ENCODE results near the gene PPM1B. TPM values are rescaled to one million over a fixed set of nuclear protein-coding genes. Genes with fewer than 3 reads are reported as not detected.
"Not testable (repeated sequence)": the region's sequence is repeated elsewhere in the genome, so short reads cannot be mapped to it uniquely, and the experiment has no call there.

Gene PPM1B
- total RNA-seq, 2 donors from 2014 or later: 69.9 to 99.3 TPM

DNA sequence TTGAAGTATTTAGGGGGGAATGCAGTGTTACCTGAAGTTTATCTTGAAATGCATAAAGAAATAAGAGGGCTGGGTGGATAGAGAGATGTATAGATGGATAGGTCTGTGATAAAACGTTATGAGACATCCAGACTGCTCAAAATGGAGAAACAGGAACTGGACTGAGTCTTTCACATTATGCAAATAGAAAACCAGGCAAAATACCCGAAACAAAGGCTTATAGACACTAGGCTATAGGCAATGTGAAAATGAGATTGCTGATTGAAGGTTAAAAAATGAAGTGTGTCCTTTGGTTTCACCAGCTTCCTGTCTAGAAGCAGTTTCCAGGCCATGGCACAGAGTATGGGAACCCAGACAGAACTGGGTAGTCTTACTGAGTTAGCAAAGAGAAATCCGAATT, 81.7 kb downstream of the PPM1B start:
- Histone ChIP-seq H3K27me3 (replicated peaks; ENCODE audit: insufficient read depth) (no peaks in the 10 kb centered on the region), H3K36me3 (no peaks in the 10 kb centered on the region), H3K4me1 (ENCODE audit: control insufficient read depth in 1 of 2, low read depth in 2 of 2) (peaks cover 0 to 8% of the 10 kb centered on the region in 2 donors), H3K9me3 (no peaks in the 10 kb centered on the region), H3K4me3 (no peak overlapping the region), H3K27ac (no peak overlapping the region)
- DNase-seq (ENCODE audit: low spot score) (no peak), ATAC-seq (ENCODE audit: insufficient number of reproducible peaks, low FRiP score, low read depth) (no peak)
- TF ChIP-seq, protein P1, sequence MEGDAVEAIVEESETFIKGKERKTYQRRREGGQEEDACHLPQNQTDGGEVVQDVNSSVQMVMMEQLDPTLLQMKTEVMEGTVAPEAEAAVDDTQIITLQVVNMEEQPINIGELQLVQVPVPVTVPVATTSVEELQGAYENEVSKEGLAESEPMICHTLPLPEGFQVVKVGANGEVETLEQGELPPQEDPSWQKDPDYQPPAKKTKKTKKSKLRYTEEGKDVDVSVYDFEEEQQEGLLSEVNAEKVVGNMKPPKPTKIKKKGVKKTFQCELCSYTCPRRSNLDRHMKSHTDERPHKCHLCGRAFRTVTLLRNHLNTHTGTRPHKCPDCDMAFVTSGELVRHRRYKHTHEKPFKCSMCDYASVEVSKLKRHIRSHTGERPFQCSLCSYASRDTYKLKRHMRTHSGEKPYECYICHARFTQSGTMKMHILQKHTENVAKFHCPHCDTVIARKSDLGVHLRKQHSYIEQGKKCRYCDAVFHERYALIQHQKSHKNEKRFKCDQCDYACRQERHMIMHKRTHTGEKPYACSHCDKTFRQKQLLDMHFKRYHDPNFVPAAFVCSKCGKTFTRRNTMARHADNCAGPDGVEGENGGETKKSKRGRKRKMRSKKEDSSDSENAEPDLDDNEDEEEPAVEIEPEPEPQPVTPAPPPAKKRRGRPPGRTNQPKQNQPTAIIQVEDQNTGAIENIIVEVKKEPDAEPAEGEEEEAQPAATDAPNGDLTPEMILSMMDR (IDR thresholded peaks at IDR 0.05): no peak

DNA sequence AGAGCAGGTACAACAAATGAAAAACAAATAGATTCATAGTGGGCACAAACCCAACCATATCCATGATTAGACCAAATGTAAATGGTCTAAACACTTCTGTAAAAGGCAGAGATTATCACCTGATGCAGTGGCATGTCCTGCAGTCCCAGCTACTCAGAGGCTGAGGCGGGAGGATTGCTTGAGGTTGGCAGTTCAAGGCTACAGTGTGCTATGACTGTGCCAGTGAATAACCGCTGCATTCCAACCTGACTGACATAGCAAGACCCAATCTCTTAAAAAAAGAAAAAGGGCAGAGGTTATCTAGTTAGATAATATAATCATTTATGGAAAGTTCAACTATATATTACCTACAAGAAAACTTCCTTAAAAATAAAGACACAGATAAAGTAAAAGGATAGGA, 85.3 kb downstream of the PPM1B start:
- Histone ChIP-seq H3K27me3 (replicated peaks; ENCODE audit: insufficient read depth) (no peaks in the 10 kb centered on the region), H3K4me3 (no peak overlapping the region), H3K9me3 (no peaks in the 10 kb centered on the region), H3K4me1 (ENCODE audit: control insufficient read depth in 1 of 2, low read depth in 2 of 2) (no peaks in the 10 kb centered on the region), H3K36me3 (no peaks in the 10 kb centered on the region), H3K27ac (no peak overlapping the region)
- DNase-seq (ENCODE audit: low spot score): no peak
- no peak for ATAC-seq (ENCODE audit: insufficient number of reproducible peaks, low FRiP score, low read depth)
- TF ChIP-seq, protein P1 (IDR thresholded peaks at IDR 0.05): no peak

DNA sequence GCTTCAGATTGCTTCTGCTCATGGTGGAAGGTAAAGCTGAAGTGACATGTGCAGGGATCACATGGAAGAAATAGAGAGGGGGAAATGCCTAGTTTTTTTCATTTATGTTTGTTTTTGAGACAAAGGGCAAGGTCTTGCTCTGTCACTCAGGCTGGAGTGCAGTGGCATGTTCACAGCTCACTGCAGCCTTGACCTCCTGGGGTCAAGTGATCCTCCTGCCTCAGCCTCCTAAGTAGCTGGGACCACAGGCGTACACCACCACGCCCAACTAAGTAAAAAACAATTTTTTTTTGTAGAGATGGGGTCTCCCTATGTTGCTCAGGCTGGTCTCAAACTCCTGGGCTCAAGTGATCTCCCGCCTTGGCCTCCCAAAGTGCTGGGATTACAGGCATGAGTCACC, 87.0 kb downstream of the PPM1B start:
- DNase-seq (ENCODE audit: low spot score); H3K27ac ChIP-seq; H3K36me3 ChIP-seq; H3K9me3 ChIP-seq; ATAC-seq (ENCODE audit: insufficient number of reproducible peaks, low FRiP score, low read depth); H3K4me3 ChIP-seq; H3K27me3 ChIP-seq (replicated peaks; ENCODE audit: insufficient read depth); H3K4me1 ChIP-seq (ENCODE audit: control insufficient read depth in 1 of 2, low read depth in 2 of 2): not testable (repeated sequence)

DNA sequence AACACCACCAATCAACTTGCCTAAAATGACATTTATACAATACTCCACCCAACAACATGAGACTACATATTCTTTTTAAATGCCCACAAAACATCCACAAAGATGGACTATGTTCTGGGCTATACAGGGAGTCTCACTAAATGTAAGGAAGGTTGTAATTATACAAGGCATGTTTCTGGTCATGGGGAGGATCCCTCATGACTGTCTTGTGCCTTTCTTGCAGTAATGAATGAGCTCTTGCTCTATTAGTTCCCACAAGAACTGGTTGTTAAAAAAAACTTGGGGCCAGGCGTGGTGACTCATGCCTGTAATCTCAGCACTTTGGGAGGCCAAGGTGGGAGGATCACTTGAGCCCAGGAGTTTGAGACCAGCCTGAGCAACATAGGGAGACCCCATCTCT, 89.1 kb downstream of the PPM1B start:
- not testable (repeated sequence) for H3K27ac ChIP-seq; H3K27me3 ChIP-seq (replicated peaks; ENCODE audit: insufficient read depth); H3K4me3 ChIP-seq; H3K4me1 ChIP-seq (ENCODE audit: control insufficient read depth in 1 of 2, low read depth in 2 of 2); ATAC-seq (ENCODE audit: insufficient number of reproducible peaks, low FRiP score, low read depth); H3K36me3 ChIP-seq; DNase-seq (ENCODE audit: low spot score); H3K9me3 ChIP-seq

DNA sequence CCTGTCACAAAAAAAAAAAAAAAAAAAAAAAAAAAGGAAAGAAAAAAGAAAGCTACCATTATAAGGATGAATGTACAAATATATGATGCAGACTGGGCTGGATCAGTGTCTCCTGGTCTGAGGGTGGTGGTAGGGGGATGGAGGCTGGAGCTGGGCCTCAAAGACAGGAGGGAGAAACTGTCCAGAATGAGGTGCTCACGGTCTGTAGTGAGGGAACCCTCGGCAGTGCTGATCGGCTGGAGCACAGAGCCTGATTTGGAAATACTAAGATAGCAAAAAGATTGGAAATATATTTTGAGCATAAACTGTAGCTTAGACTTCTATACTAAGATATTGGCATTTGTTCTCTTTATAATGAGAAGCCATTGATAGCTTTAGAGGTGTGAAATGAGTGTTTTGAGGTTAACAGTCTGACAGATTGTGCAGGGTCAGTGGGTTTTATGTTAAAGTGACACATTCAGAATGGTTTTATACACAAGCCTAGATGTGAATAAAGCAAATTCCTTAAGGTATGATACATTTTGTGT, 98.7 kb downstream of the PPM1B start:
- H3K27ac ChIP-seq: peak overlapping the region; percentile 79 to 93
- ATAC-seq (ENCODE audit: insufficient number of reproducible peaks, low FRiP score, low read depth): no peak

DNA sequence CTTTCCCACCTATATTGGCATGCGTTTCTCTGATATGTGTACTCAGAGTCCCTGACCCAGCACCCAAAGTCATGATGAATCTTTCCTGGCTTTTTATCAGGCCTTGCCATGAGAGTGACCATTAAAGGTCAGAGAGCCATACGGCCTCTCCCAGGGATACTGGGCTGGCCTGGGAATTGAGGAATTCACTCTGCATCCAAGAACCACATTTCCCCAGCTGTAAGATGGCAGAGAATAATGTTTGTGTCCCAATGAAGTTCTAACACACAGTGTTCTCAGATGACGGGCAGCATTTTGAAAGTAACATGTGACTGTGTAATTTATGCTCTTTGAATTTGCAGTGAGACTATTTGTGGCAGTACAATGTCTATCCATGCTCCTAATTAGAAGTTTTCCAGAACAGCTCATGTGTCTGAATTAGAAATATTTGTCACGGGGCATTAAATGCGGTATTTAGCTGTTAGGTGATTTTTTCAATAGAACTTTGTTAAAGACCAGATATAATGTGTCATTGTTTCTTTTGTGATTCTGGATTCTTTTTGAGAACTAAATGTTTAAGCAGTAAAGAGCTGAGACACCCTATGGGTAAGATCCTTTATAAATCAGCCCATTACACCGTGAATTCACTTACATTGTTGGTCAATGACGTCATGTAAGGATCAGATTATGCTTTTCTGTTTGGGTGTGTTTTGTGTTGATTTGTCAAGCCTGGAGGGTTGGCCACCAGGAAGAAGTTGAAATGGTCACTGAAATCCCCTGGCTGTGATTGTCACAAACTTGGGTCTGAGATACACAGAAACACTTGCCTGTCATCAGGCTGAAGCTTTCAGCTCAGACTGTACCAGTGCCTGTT, 99.3 kb downstream of the PPM1B start:
- DNase-seq (ENCODE audit: low spot score) (peak; percentile 47), ATAC-seq (ENCODE audit: insufficient number of reproducible peaks, low FRiP score, low read depth) (peak; percentile 93)
- no peaks in the 10 kb centered on the region for H3K27me3 ChIP-seq (replicated peaks; ENCODE audit: insufficient read depth)
- H3K27ac ChIP-seq: peak overlapping the region; percentile 89 to 93
- peak overlapping the region; percentile 35 for H3K4me3 ChIP-seq
- no peaks in the 10 kb centered on the region for H3K36me3 ChIP-seq
- H3K4me1 ChIP-seq (ENCODE audit: control insufficient read depth in 1 of 2, low read depth in 2 of 2): peaks cover 26 to 43% of the 10 kb centered on the region in 2 donors
- H3K9me3 ChIP-seq: no peaks in the 10 kb centered on the region
- TF ChIP-seq, protein P1 (IDR thresholded peaks at IDR 0.05): no peak

More for the DNA sequence above, 98.7 kb downstream of the PPM1B start:
- TF ChIP-seq, protein P1 (IDR thresholded peaks at IDR 0.05): no peak
- Histone ChIP-seq H3K4me1 (ENCODE audit: control insufficient read depth in 1 of 2, low read depth in 2 of 2) (peaks cover 26 to 43% of the 10 kb centered on the region in 2 donors), H3K36me3 (no peaks in the 10 kb centered on the region), H3K4me3 (no peak overlapping the region), H3K27me3 (replicated peaks; ENCODE audit: insufficient read depth) (no peaks in the 10 kb centered on the region), H3K9me3 (no peaks in the 10 kb centered on the region)
- DNase-seq (ENCODE audit: low spot score): no peak

Measured in thoracic aorta (tissue), 2 donors.